WTC11 (cell line): ENCODE measurements around the gene PROCR. TPM values are rescaled to one million over a fixed set of nuclear protein-coding genes. Genes with fewer than 3 reads are reported as not detected.
A peak's percentile ranks its signal among the peaks of the same experiment; 100 is the strongest.

Experiments
- ATAC-seq: fragments of 200-7000 bp; cut with Tn5 transposase; 2 replicates; pipeline ENCODE4 v1.10.0; 2021; ENCODE audit warnings: mild to moderate bottlenecking, moderate library complexity
- CTCF ChIA-PET: fragments of 300-600 bp; sonication (Branson Sonifier 250); formaldehyde crosslinking; loops from one replicate; lab custom pipeline; 2021; ENCODE audit warnings: antibody characterized with exemption; lab: Charles Lee
- POLR2A ChIA-PET: fragments of 350-600 bp; sonication (Branson Sonifier 250); formaldehyde crosslinking; loops from one replicate; lab custom pipeline; 2021; ENCODE audit warnings: antibody characterized with exemption; lab: Charles Lee
- DNase-seq: peaks from one replicate; pipeline ENCODE4 v3.0.0; 2021; ENCODE audit warnings: low spot score
- H3K27ac Mint-ChIP-seq: 2 replicates; pipeline ENCODE4 v1.8.0; 2021; ENCODE audit warnings: mixed read lengths
- H3K27me3 Mint-ChIP-seq: 2 replicates; pipeline ENCODE4 v1.8.0; 2021; ENCODE audit warnings: low read depth, mild to moderate bottlenecking, moderate library complexity, mixed read lengths
- H3K36me3 Mint-ChIP-seq: 2 replicates; pipeline ENCODE4 v1.8.0; 2021; ENCODE audit warnings: mixed read lengths
- H3K4me1 Mint-ChIP-seq: 2 replicates; pipeline ENCODE4 v1.8.0; 2022; ENCODE audit warnings: mixed read lengths
- H3K4me3 Mint-ChIP-seq: 2 replicates; pipeline ENCODE4 v1.8.0; 2021; ENCODE audit warnings: mild to moderate bottlenecking, moderate library complexity, mixed read lengths
- H3K9me3 Mint-ChIP-seq: 2 replicates; pipeline ENCODE4 v1.8.0; 2021; ENCODE audit warnings: mixed read lengths
- ERG ChIP-seq: fragments of 250-450 bp; sonication (Bioruptor Pico); IDR thresholded peaks from 2 replicates; pipeline ENCODE4 v1.8.0; 2021; ENCODE audit warnings: mild to moderate bottlenecking
- ESRRA ChIP-seq: sonication (generic); formaldehyde crosslinking; IDR thresholded peaks from 2 replicates; pipeline ENCODE4 v1.8.1; 2022; ENCODE audit warnings: mild to moderate bottlenecking, missing genetic modification reagents, borderline replicate concordance
- FOXP4 ChIP-seq: sonication (generic); formaldehyde crosslinking; IDR thresholded peaks from 2 replicates; pipeline ENCODE4 v1.8.0; 2022; ENCODE audit warnings: mild to moderate bottlenecking, missing genetic modification reagents
- GABPB1 ChIP-seq: sonication (generic); formaldehyde crosslinking; IDR thresholded peaks from 2 replicates; pipeline ENCODE4 v1.8.1; 2023; ENCODE audit warnings: mild to moderate bottlenecking, missing genetic modification reagents
- MAX ChIP-seq: sonication (generic); formaldehyde crosslinking; IDR thresholded peaks from 2 replicates; pipeline ENCODE4 v1.8.0; 2022; ENCODE audit warnings: mild to moderate bottlenecking, missing genetic modification reagents
- MLX ChIP-seq: sonication (generic); formaldehyde crosslinking; IDR thresholded peaks from 2 replicates; pipeline ENCODE4 v1.8.1; 2023; ENCODE audit warnings: mild to moderate bottlenecking, missing genetic modification reagents, moderate library complexity
- MXD4 ChIP-seq: fragments of 250-450 bp; sonication (Bioruptor Pico); IDR thresholded peaks from 2 replicates; pipeline ENCODE4 v1.8.0; 2021; ENCODE audit warnings: mild to moderate bottlenecking, moderate library complexity, borderline replicate concordance
- PRDM15 ChIP-seq: sonication (generic); formaldehyde crosslinking; IDR thresholded peaks from 2 replicates; pipeline ENCODE4 v1.8.0; 2022; ENCODE audit warnings: missing genetic modification reagents
- SMAD3 ChIP-seq: sonication (generic); formaldehyde crosslinking; IDR thresholded peaks from 2 replicates; pipeline ENCODE4 v1.8.0; 2022; ENCODE audit warnings: missing genetic modification reagents, mild to moderate bottlenecking, borderline replicate concordance
- TP53 ChIP-seq: sonication (generic); formaldehyde crosslinking; IDR thresholded peaks from 2 replicates; pipeline ENCODE4 v1.8.1; 2023; ENCODE audit warnings: mild to moderate bottlenecking, missing genetic modification reagents
- ZBTB21 ChIP-seq: sonication (generic); formaldehyde crosslinking; IDR thresholded peaks from 2 replicates; pipeline ENCODE4 v1.8.1; 2023; ENCODE audit warnings: mild to moderate bottlenecking, missing genetic modification reagents, borderline replicate concordance
- ZNF138 ChIP-seq: sonication (generic); formaldehyde crosslinking; conservative IDR thresholded peaks from 2 replicates; pipeline ENCODE4 v1.8.1; 2022; ENCODE audit warnings: mild to moderate bottlenecking, moderate library complexity, missing genetic modification reagents
- total RNA-seq: library from RNA; stranded (reverse); gene quantifications from 3 replicates; pipeline ENCODE4 v1.2.3, GENCODE V29; 2021
- TF ChIP-seq, protein P1 (sequence below): sonication (generic); formaldehyde crosslinking; IDR thresholded peaks from 2 replicates; pipeline ENCODE4 v1.8.1; 2022; ENCODE audit warnings: mild to moderate bottlenecking, missing genetic modification reagents, moderate library complexity, borderline replicate concordance
- TF ChIP-seq, protein P2 (sequence below): sonication (generic); formaldehyde crosslinking; IDR thresholded peaks from 2 replicates; pipeline ENCODE4 v1.8.0; 2023; ENCODE audit warnings: missing genetic modification reagents
- TF ChIP-seq, protein P3 (sequence below): fragments of 250-450 bp; sonication (Bioruptor Pico); IDR thresholded peaks from 2 replicates; pipeline ENCODE4 v1.9.0; 2021; ENCODE audit warnings: mild to moderate bottlenecking, borderline replicate concordance

The PROCR gene
- total RNA-seq, 1 experiment from 2014 or later = 29.7 TPM

- TF ChIP-seq, protein P1, sequence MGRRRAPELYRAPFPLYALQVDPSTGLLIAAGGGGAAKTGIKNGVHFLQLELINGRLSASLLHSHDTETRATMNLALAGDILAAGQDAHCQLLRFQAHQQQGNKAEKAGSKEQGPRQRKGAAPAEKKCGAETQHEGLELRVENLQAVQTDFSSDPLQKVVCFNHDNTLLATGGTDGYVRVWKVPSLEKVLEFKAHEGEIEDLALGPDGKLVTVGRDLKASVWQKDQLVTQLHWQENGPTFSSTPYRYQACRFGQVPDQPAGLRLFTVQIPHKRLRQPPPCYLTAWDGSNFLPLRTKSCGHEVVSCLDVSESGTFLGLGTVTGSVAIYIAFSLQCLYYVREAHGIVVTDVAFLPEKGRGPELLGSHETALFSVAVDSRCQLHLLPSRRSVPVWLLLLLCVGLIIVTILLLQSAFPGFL (CRISPR knock-in tag) = no peak
Measured at GRCh38 chr20:35125753-35126152, 46.1 kb upstream of the PROCR start (continued).

DNA sequence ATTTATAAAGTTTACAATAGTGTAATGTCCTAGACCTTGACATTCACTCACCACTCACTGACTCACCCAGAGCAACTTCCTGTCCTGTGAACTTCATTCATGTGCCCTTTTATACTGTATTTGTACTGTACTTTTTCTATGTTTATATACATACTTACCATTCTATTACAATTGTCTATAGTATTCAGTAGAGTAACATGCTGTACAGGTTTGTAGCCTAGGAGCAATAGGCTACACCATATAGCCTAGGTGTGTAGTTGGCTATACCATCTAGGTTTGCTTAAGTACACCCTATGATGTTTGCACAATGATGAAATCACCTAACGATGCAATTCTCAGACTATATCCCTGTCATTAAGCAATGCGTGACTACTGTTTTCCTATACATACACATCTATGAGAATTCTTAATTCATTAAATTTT lies 42.2 kb upstream of the PROCR start:
- H3K4me1 Mint-ChIP-seq = no peaks in the 10 kb centered on the region
- H3K9me3 Mint-ChIP-seq = no peaks in the 10 kb centered on the region
- DNase-seq = no peak
- CTCF ChIA-PET = interaction anchor here (1.0 kb wide), 1 partner anchor 33 kb away, joined by 5 read pairs; no protein-coding TSS in a partner anchor
- H3K27me3 Mint-ChIP-seq = no peaks in the 10 kb centered on the region
- no peak for ATAC-seq
- no peak overlapping the region for H3K27ac Mint-ChIP-seq
- H3K4me3 Mint-ChIP-seq = no peak overlapping the region
- H3K36me3 Mint-ChIP-seq = peaks cover 38% of the 10 kb centered on the region
- POLR2A ChIA-PET = no interaction called here
- TF ChIP-seq GABPB1 (CRISPR knock-in tag) = peak; percentile 93
- TF ChIP-seq TP53 (CRISPR knock-in tag) = no peak

DNA sequence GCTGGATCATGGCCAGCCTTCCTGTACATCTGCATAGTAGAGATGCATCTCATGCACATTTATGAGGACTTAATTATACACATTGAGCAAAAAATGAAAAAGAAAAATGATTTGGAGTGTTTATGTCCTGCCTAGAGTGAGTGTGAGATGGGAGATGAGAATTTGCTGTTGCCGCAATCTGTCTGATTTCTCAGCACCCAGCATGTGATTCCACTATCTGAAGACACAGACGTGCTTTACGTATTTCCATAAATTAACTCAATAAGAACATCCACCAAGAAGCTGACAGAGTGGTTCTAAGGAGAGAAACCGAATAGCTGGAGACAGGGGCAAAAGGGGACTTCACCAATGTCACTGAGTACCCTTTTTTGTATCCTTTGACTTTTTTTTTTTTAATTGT lies 39.9 kb upstream of the PROCR start:
- POLR2A ChIA-PET = no interaction called here
- DNase-seq (no peak), ATAC-seq (no peak)
- Mint-ChIP-seq H3K4me3 (no peak overlapping the region), H3K36me3 (peaks cover 31% of the 10 kb centered on the region), H3K27me3 (no peaks in the 10 kb centered on the region), H3K27ac (0 out of 2 replicates have a peak overlapping the region, but pooled peaks have one; percentile 78), H3K4me1 (no peaks in the 10 kb centered on the region), H3K9me3 (no peaks in the 10 kb centered on the region)
- CTCF ChIA-PET = interaction anchor here (1.8 kb wide), 1 partner anchor 13 kb away, joined by 7 read pairs; no protein-coding TSS in a partner anchor
- no peak for TF ChIP-seq MXD4 (CRISPR knock-in tag)
- TF ChIP-seq MLX (CRISPR knock-in tag) = no peak
- no peak for TF ChIP-seq ERG (CRISPR knock-in tag)
- TF ChIP-seq PRDM15 = no peak
- no peak for TF ChIP-seq ESRRA (CRISPR knock-in tag)
- TF ChIP-seq ZNF138 (CRISPR knock-in tag) = no peak
- TF ChIP-seq MAX (CRISPR knock-in tag) = no peak
- TF ChIP-seq, protein P2, sequence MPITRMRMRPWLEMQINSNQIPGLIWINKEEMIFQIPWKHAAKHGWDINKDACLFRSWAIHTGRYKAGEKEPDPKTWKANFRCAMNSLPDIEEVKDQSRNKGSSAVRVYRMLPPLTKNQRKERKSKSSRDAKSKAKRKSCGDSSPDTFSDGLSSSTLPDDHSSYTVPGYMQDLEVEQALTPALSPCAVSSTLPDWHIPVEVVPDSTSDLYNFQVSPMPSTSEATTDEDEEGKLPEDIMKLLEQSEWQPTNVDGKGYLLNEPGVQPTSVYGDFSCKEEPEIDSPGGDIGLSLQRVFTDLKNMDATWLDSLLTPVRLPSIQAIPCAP (CRISPR knock-in tag) = no peak
- TF ChIP-seq, all 79 proteins: peak for 0

GRCh38 chr20:35133031-35133430 lies 38.8 kb upstream of the PROCR start:
- H3K4me3 Mint-ChIP-seq = no peak overlapping the region
- ChIA-PET POLR2A (no interaction called here), CTCF (interaction anchor here (1.8 kb wide), 1 partner anchor 12 kb away, joined by 7 read pairs; no protein-coding TSS in a partner anchor)
- DNase-seq (no peak), ATAC-seq (no peak)
- no peaks in the 10 kb centered on the region for H3K27me3 Mint-ChIP-seq
- H3K4me1 Mint-ChIP-seq = no peaks in the 10 kb centered on the region
- no peaks in the 10 kb centered on the region for H3K9me3 Mint-ChIP-seq
- peaks cover 33% of the 10 kb centered on the region for H3K36me3 Mint-ChIP-seq
- H3K27ac Mint-ChIP-seq = peak overlapping the region; percentile 38; the same call in 1 of the 2 replicates
- TF ChIP-seq, protein P3, sequence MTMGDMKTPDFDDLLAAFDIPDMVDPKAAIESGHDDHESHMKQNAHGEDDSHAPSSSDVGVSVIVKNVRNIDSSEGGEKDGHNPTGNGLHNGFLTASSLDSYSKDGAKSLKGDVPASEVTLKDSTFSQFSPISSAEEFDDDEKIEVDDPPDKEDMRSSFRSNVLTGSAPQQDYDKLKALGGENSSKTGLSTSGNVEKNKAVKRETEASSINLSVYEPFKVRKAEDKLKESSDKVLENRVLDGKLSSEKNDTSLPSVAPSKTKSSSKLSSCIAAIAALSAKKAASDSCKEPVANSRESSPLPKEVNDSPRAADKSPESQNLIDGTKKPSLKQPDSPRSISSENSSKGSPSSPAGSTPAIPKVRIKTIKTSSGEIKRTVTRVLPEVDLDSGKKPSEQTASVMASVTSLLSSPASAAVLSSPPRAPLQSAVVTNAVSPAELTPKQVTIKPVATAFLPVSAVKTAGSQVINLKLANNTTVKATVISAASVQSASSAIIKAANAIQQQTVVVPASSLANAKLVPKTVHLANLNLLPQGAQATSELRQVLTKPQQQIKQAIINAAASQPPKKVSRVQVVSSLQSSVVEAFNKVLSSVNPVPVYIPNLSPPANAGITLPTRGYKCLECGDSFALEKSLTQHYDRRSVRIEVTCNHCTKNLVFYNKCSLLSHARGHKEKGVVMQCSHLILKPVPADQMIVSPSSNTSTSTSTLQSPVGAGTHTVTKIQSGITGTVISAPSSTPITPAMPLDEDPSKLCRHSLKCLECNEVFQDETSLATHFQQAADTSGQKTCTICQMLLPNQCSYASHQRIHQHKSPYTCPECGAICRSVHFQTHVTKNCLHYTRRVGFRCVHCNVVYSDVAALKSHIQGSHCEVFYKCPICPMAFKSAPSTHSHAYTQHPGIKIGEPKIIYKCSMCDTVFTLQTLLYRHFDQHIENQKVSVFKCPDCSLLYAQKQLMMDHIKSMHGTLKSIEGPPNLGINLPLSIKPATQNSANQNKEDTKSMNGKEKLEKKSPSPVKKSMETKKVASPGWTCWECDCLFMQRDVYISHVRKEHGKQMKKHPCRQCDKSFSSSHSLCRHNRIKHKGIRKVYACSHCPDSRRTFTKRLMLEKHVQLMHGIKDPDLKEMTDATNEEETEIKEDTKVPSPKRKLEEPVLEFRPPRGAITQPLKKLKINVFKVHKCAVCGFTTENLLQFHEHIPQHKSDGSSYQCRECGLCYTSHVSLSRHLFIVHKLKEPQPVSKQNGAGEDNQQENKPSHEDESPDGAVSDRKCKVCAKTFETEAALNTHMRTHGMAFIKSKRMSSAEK (CRISPR knock-in tag) = no peak
- TF ChIP-seq ZBTB21 (no peak), SMAD3 (CRISPR knock-in tag) (no peak), FOXP4 (no peak)
